Upper lobe of right lung (tissue), 1 donor: ENCODE measurements around the gene GRM7. TPM values are rescaled to one million over a fixed set of nuclear protein-coding genes. Genes with fewer than 3 reads are reported as not detected.

Experiments
- ATAC-seq: fragments of 200-7000 bp; cut with Tn5 transposase; one replicate; pipeline ENCODE4 v1.9.1; 2020; ENCODE audit warnings: mild to moderate bottlenecking, moderate library complexity
- DNase-seq: peaks from one replicate; pipeline ENCODE4 v3.0.0-alpha.2; 2020
- H3K27ac ChIP-seq: fragments of 200-600 bp; one replicate; pipeline ENCODE4 v1.8.0; 2022
- H3K27me3 ChIP-seq: fragments of 200-600 bp; one replicate; pipeline ENCODE4 v1.8.0; 2022; ENCODE audit warnings: mild to moderate bottlenecking
- H3K36me3 ChIP-seq: fragments of 200-600 bp; one replicate; pipeline ENCODE4 v1.8.0; 2022
- H3K4me1 ChIP-seq: fragments of 200-600 bp; one replicate; pipeline ENCODE4 v1.8.0; 2022
- H3K4me3 ChIP-seq: fragments of 200-600 bp; one replicate; pipeline ENCODE4 v1.8.0; 2022; ENCODE audit warnings: mild to moderate bottlenecking
- H3K9me3 ChIP-seq: fragments of 200-600 bp; one replicate; pipeline ENCODE4 v1.8.0; 2022
- CTCF ChIP-seq: fragments of 200-600 bp; IDR thresholded peaks from one replicate; pipeline ENCODE4 v1.8.0; 2022; ENCODE audit warnings: antibody characterized with exemption
- intact Hi-C: fragments of 100-400 bp; cut with DNase I; formaldehyde crosslinking; loops from one replicate; pipeline ENCODE4 v1.11.0; 2022
- total RNA-seq: library from RNA; stranded (reverse); fragmentation: NEBNext Ultra II Directional; extraction: Animal tissue kit (Norgen Biotek cat#: 25700); gene quantifications from one replicate; pipeline ENCODE4 v1.2.1, GENCODE V29; 2021
- donor health status: DM: no; HTN: yes; CAD: no; lungs with severe emphysema.

Gene GRM7
- total RNA-seq, 1 donor from 2014 or later: not detected

GRCh38 chr3:7382293-7383010 is 521.5 kb downstream of the GRM7 start:
- no peak for DNase-seq
- intact Hi-C loops: no loop called here

GRCh38 chr3:7385635-7386034 is 524.7 kb downstream of the GRM7 start:
- DNase-seq (no peak), ATAC-seq (no peak)
- Histone ChIP-seq H3K36me3 (no peaks in the 10 kb centered on the region), H3K4me1 (no peaks in the 10 kb centered on the region), H3K27ac (no peak overlapping the region), H3K4me3 (no peak overlapping the region), H3K9me3 (no peaks in the 10 kb centered on the region), H3K27me3 (no peaks in the 10 kb centered on the region)
- intact Hi-C loops: no loop called here
- TF ChIP-seq CTCF: no peak

More at GRCh38 chr3:7382293-7383010, 521.5 kb downstream of the GRM7 start:
- no peaks in the 10 kb centered on the region for H3K9me3 ChIP-seq
- ATAC-seq: peak; percentile 55
- H3K27ac ChIP-seq: no peak overlapping the region
- no peaks in the 10 kb centered on the region for H3K4me1 ChIP-seq
- no peaks in the 10 kb centered on the region for H3K36me3 ChIP-seq
- H3K4me3 ChIP-seq: no peak overlapping the region
- TF ChIP-seq CTCF: no peak
- no peaks in the 10 kb centered on the region for H3K27me3 ChIP-seq

- ATAC-seq: no peak
- Histone ChIP-seq H3K27ac (no peak overlapping the region), H3K9me3 (no peaks in the 10 kb centered on the region), H3K27me3 (no peaks in the 10 kb centered on the region), H3K4me1 (no peaks in the 10 kb centered on the region), H3K36me3 (no peaks in the 10 kb centered on the region), H3K4me3 (no peak overlapping the region)
- intact Hi-C loops: no loop called here
- no peak for DNase-seq
- no peak for TF ChIP-seq CTCF
Observed at GRCh38 chr3:7388026-7388425, 527.1 kb downstream of the GRM7 start.

GRCh38 chr3:7392206-7392605 is 531.3 kb downstream of the GRM7 start:
- no peak for ATAC-seq
- DNase-seq: no peak
- Histone ChIP-seq H3K4me1 (no peaks in the 10 kb centered on the region), H3K9me3 (no peaks in the 10 kb centered on the region), H3K36me3 (no peaks in the 10 kb centered on the region), H3K4me3 (no peak overlapping the region), H3K27ac (no peak overlapping the region), H3K27me3 (no peaks in the 10 kb centered on the region)
- intact Hi-C loops: no loop called here
- no peak for TF ChIP-seq CTCF

- no peak for DNase-seq
- no peaks in the 10 kb centered on the region for H3K27me3 ChIP-seq
- ATAC-seq: no peak
- H3K36me3 ChIP-seq: no peaks in the 10 kb centered on the region
- no peak overlapping the region for H3K27ac ChIP-seq
- no peak overlapping the region for H3K4me3 ChIP-seq
- no peaks in the 10 kb centered on the region for H3K4me1 ChIP-seq
- no peaks in the 10 kb centered on the region for H3K9me3 ChIP-seq
- intact Hi-C loops: no loop called here
- no peak for TF ChIP-seq CTCF
Observed at GRCh38 chr3:7393944-7394605, 533.2 kb downstream of the GRM7 start.
